SK-MEL-5 (cell line): Measurements from ENCODE around the gene ACACA. TPM values are rescaled to one million over a fixed set of nuclear protein-coding genes. Genes with fewer than 3 reads are reported as not detected.

ENCODE experiments used
- DNase-seq: peaks from one replicate; pipeline ENCODE4 v3.0.0-alpha.2; 2016; ENCODE audit warnings: low read depth, low spot score
- in situ Hi-C: cut with HindIII; loops from 2 replicates; pipeline ENCODE4 v1.10.0; 2016; ENCODE audit warnings: low sequenced_read_pairs, high pct_unique_total_duplicates, low pct_unique_long_range_greater_than_20kb
- total RNA-seq: library from RNA; depleted of rRNA; stranded (reverse); fragments of >200 nt; shearing (Covaris generic); gene quantifications from 2 replicates; pipeline ENCODE4 v1.2.3, GENCODE V29; 2014

ACACA gene
- total RNA-seq, 1 experiment from 2014 or later, result 37.8 TPM

DNA sequence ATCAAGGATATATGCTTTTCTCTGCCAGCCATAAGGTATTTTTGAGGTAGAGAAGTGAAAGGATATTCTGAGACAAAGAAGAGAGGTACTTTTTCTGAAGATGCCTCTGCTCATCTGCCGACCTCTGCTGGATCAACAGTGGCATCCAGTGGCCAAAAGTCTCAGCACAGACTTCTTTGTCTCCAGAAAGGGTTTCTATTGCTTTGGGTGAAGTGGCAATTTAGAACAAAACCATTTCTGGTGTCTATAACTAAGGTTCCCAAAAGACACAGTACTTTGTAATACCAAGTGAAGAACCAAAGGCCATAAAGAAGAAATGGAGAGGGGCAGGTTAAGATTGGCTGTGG lies 186.1 kb downstream of the ACACA start:
- DNase-seq, result peak; percentile 58
- in situ Hi-C loops, result no loop called here

DNA sequence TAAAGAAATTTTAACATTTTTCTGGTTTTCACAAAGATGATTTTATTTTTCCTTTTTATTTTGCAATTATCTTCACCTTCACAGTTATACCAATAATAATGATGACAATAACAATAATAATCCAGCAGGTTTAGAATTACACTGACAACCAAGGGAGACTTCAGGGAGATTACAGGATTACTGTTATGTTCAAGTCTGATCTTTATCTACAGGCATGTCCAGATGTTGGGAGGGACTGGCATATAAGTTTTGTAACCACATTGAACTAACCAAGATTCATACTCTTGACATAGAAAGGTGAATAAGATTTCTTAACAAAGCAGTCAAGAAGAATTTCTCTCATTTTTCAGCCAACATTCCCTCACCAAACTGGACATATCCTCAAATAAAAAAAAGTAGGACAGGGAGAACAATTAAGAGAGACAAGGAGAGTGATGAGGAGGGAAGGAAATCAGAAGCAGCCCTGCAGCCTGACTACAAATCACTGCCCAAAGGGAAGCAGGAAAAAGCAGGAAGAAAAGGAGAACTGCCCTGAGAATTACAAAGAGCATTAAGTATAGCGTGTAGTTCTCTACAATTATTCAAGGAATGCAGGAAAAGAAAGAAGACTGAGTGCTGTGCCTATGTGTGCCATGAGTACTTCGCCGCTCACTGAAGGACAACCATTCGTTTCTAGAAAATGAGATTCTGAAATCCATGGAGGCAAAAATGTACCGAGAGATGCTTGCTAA lies 186.6 kb downstream of the ACACA start:
- in situ Hi-C loops, result no loop called here
- DNase-seq, result no peak

- in situ Hi-C loops, result no loop called here
- no peak for DNase-seq
These were observed 187.8 kb downstream of the ACACA start for GRCh38 chr17:37218849-37219248.

- no peak for DNase-seq
- in situ Hi-C loops, result no loop called here
These were observed 192.2 kb downstream of the ACACA start for GRCh38 chr17:37214416-37214815.

DNA sequence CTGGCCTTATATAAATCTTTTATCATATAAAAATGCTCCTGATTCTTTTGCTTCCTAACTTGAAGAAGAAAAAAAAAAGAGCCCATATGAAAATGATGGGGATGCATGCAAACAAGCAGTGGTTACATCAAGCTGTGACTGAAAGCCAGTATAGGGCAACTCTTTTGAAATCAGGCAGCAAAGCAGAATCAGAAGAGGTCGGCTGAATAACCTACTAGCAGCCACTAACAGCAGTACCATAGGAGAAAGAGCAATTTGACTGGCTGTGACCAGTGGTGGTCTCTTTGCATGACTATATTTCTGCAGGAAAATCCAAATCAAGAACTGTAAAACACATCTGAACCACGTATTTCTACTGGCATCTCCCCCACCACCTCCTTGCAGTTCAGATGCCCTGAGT lies 192.7 kb downstream of the ACACA start:
- no peak for DNase-seq
- in situ Hi-C loops, result no loop called here

DNA sequence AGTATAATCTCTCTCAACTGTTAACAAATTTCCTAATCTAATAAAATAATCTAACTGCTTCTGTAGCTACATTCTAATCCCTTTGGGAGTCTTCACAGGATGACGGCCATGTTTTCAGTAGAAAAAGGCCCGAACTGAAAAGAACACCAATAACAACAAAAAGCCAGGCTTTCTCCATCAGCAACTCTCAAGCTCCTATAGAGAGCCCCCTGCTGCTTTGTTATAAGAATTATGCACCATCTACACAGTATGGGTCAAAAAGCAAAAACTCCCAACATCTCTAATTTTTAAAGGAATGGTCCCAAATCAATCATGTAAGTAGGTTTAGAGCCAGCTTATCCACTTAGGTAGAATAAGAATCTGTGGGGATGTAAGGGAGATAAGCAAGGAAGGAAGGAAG lies 194.5 kb downstream of the ACACA start:
- in situ Hi-C loops, result no loop called here
- peak; percentile 33 for DNase-seq

- in situ Hi-C loops, result no loop called here
- DNase-seq, result no peak
These were observed 195.5 kb downstream of the ACACA start for GRCh38 chr17:37211136-37211535.

- DNase-seq, result no peak
- in situ Hi-C loops, result no loop called here
These were observed 199.5 kb downstream of the ACACA start for GRCh38 chr17:37207103-37207502.

DNA sequence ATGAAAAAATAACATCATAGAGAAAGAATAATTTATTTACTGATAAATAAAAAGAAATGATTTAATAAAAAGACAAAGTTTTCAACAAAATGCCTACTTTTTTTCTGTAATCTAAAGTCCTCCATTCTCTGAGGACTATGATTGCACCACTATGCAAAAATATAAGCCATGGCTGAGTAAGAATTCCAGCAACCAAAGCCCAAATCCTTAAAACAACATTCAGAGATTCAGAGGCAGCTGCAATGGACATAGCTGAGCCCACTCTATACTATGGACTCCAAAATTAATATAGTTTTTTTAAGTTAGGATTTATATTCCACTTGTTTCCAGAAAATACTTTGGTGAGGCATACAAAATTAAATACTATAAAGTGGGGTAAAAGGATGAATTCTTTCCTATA lies 200.3 kb downstream of the ACACA start:
- no peak for DNase-seq
- in situ Hi-C loops, result no loop called here

- DNase-seq, result no peak
- in situ Hi-C loops, result no loop called here
These were observed 206.1 kb downstream of the ACACA start for GRCh38 chr17:37200497-37200896.

GRCh38 chr17:37197336-37197735 lies 209.3 kb downstream of the ACACA start:
- DNase-seq, result no peak
- in situ Hi-C loops, result no loop called here

- in situ Hi-C loops, result no loop called here
- peak; percentile 17 for DNase-seq
These were observed 212.4 kb downstream of the ACACA start for GRCh38 chr17:37194208-37194607.

GRCh38 chr17:37191219-37191618 lies 215.4 kb downstream of the ACACA start:
- in situ Hi-C loops, result no loop called here
- no peak for DNase-seq

DNA sequence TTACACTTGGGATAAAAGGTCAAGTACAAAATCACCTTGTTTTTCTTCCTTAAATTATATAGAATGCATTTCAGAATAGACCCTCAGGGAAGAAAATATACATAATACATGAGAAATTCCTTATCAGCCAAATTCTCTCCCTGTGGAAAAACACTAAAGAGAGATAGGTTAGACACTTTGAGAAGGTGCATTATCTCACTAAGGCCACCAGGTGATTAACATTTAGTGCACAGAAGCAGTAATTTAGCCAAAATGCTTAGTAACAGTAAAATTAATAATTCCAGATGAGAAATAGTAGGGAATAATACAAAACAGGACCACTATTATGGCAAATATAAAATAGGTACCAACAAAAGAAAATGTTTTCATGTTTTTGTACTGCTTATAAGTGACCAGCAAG lies 216.1 kb downstream of the ACACA start:
- no peak for DNase-seq
- in situ Hi-C loops, result no loop called here

DNA sequence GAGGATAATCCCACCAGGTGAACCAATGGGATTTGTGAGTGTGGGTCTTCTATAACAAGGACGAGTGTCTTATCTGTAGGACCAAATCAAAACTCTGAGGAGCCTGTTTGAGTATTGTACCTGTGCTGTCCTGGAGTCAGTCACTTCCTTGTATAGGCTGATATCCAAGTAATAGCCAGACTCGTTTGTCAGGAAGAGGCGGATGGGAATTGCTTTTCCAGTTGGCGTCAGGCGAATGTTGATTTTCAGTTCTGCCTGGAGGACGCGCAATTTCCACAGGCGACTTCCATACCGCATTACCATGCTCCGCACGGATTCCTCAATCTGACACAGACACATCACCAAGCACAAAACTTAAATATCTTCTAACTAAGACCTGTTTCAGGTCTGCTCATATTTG lies 218.5 kb downstream of the ACACA start:
- in situ Hi-C loops, result no loop called here
- DNase-seq, result no peak

GRCh38 chr17:37187262-37187661 lies 219.4 kb downstream of the ACACA start:
- in situ Hi-C loops, result no loop called here
- DNase-seq, result no peak

DNA sequence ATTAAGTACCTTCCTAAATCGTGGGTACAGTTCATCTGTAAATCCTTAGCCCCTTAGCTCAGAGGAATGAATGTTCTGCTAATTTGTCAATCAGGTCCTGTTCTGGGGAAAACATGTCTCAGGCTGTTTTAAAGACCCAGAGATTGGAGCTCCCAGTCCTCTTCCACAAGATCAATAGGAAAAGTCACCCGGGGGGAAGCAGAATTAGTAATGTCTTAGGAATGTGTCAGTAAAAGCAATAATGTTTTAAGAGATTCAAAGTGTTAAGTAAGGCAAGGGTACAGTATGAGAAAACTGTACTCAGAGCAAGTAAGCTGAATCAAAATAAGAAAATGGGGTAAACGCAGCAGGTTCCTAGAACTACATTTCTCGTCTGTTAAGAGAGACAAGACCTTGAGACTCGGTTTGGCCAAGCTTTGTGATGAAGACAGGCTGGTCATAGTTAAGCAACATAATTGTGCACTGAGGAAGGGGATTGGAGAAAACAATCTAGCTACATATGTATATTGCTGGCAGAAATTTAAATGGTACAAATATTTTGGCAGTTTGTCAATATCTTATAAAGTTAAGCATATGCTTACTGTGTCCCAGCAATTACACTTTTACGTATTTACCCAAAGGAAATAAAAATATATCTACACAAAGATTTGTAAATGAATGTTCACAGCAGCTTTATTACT lies 223.7 kb downstream of the ACACA start:
- in situ Hi-C loops, result no loop called here
- no peak for DNase-seq

- in situ Hi-C loops, result no loop called here
These were observed 226.3 kb downstream of the ACACA start for GRCh38 chr17:37180376-37180775.

DNA sequence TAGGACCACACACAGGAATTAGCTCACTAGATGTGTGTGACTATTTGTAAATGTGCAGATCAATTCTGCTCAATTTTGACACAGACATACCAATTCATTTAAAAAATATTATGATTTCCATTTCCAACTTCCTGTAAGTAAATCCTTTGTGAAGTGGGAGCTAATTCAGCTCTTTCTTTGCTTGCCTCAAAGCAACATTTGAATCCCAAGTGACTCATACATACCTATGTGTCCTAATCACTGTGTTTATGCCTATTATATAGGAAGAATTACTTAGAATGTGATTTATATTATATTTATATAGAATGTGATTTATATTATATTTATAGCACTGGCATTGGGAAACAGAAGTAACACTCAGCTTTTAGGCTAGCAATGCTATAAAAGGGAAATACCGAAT lies 226.7 kb downstream of the ACACA start:
- no peak for DNase-seq
- in situ Hi-C loops, result no loop called here

More at GRCh38 chr17:37180376-37180775, 226.3 kb downstream of the ACACA start:
- no peak for DNase-seq
